SK-N-MC (cell line): ENCODE measurements around the gene MGMT.

Experiments used
- EZH2 ChIP-seq: fragments of 200-600 bp; sonication (generic); IDR thresholded peaks from one replicate; pipeline ENCODE4 v1.6.1; 2017; ENCODE audit warnings: antibody characterized with exemption
- FOXP2 ChIP-seq: optimal IDR thresholded peaks from 2 replicates; pipeline ENCODE3; 2011; ENCODE audit warnings: mild to moderate bottlenecking, moderate library complexity; ENCODE audit not compliant: insufficient read depth; ENCODE audit errors: extremely low read length, control extremely low read depth
- POLR2AphosphoS5 ChIP-seq: IDR thresholded peaks from 2 replicates; pipeline ENCODE4 v1.6.1; 2012; ENCODE audit warnings: mild to moderate bottlenecking, low read depth, low read length, borderline replicate concordance

- TF ChIP-seq POLR2AphosphoS5 (no peak), EZH2 (no peak), FOXP2 (no peak)
Observed at GRCh38 chr10:129727071-129727470, 260.0 kb downstream of the MGMT start.
